22Rv1 (cell line): Measurements from ENCODE around the gene MYO7B.

Experiments used
- H3K27ac ChIP-seq: fragments of 450-650 bp; 2 replicates; pipeline ENCODE4 v1.5.1; 2017
- CTCF ChIP-seq: fragments of 450-650 bp; IDR thresholded peaks from 2 replicates; pipeline ENCODE4 v1.5.1; 2017; ENCODE audit warnings: mild to moderate bottlenecking
- ZFX ChIP-seq: fragments of 450-650 bp; IDR thresholded peaks from 2 replicates; pipeline ENCODE4 v1.6.1; 2017; ENCODE audit warnings: antibody characterized with exemption, borderline replicate concordance

The MYO7B gene

GRCh38 chr2:127608061-127609030 lies 72.9 kb downstream of the MYO7B start:
- H3K27ac ChIP-seq, result no peak overlapping the region
- TF ChIP-seq CTCF (no peak), ZFX (no peak)

DNA sequence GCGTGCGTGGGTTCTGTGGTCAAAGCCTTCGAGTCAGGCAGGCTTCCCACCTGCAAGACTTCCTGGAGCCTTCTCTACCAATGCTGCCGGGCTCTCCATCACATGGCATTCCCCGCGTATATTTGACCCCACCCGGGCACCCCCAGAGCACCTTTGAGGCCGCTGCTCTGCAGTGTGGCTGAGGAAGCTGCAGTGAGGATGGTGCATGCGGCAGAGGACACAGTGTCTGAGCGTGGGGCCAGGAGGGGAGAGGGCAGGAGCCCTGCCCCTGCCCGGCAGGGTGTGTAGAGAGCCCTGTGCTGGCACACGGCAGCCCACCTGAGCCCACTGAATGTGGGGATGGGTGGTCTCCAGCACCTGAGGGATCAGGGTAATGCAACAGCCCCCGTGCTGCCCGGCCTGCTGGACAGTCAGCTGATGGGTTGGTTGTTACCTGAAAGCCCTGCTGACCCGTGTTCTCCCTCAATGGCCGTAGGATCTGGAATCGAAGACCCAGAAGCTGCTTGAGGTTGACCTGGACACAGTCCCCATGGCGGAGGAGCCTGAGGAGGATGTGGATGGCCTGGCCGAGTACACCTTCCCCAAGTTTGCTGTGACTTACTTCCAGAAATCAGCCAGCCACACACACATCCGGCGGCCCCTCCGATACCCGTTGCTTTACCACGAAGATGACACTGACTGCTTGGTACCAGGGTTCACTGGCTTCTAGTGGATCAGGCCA lies 73.7 kb downstream of the MYO7B start:
- TF ChIP-seq ZFX (no peak), CTCF (no peak)
- H3K27ac ChIP-seq, result no peak overlapping the region

DNA sequence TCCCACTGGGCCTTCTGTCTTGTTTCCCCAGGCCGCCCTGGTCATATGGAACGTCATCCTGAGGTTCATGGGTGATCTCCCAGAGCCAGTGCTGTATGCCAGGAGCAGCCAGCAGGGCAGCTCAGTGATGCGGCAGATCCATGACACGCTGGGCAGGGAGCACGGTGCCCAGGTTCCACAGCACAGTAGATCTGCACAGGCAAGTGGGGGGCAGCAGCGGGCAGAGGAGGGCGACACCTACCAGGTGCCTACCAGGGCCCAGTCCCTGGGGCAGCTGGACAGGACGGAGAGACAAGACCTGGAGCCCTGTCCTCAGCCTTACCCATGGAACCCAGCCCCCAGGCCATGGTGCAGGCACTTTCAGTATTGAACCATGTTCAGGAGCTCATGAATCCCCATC lies 74.3 kb downstream of the MYO7B start:
- no peak overlapping the region for H3K27ac ChIP-seq
- no peak for TF ChIP-seq CTCF
- no peak for TF ChIP-seq ZFX

DNA sequence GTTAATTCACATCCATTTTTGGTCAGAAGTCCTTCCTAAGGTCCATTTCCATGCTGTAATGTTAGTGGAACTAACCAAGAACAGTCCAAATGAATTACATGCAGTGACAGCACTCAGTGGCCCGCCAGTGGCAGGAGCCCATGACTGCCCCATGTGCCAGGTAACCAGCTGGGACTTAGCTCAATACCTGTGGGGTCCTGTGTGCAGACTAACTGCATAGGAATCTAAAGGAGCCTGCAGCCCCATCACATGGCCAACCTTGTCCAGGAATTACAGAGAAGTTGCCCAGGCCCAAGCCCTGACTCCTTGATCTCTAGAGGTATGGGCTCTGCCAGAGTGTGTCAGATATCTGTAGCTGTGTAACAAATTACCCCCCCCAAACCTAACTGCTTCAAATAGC lies 75.1 kb downstream of the MYO7B start:
- no peak overlapping the region for H3K27ac ChIP-seq
- no peak for TF ChIP-seq CTCF

GRCh38 chr2:127611076-127611925 lies 75.8 kb downstream of the MYO7B start:
- no peak overlapping the region for H3K27ac ChIP-seq
- TF ChIP-seq ZFX (no peak), CTCF (no peak)

DNA sequence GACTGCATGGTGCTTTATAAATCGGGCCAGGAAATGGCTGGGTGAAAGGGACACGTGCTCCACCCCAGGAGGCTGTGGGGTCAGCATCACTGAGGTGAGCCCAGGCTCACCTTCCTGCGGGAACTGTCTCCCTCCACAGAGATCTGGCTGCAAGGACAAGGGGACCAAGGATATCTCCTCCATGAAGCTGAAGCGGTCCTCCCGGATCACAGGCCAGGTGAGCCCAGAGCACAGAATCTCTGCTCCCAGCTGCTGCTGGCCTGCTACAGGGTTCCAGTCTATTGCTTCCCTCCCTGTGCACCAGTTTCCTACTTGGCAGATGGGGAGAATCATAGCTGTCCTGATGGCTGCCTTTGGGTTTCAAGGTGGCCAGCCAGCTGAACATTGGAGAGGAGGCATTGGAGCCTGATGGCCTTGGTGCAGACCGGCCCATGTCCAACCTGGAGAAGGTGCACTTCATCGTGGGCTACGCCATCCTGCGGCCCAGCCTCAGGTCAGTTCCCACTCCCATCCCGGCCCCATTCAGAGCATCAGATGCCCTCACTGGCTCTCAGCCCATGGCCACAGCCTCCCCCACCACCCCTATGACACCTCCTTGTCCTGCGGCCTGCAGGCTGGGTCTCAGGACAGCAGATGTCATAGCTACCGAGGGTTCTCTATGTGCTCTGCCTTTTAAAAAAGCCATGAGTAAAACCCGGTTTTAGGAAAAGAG lies 76.8 kb downstream of the MYO7B start:
- H3K27ac ChIP-seq, result no peak overlapping the region
- TF ChIP-seq ZFX (no peak), CTCF (no peak)
